HL-60/S4 treated with phorbol 12-myristate 13-acetate at 8.2 ng/mL for 4 days and 3 days (cell line): Measurements from ENCODE around the gene TRMT13.

Experiments
- in situ Hi-C: fragments of 300-500 bp; cut with MboI; formaldehyde crosslinking; loops from 2 replicates; pipeline ENCODE4 v1.15.0; 2022; ENCODE audit warnings: low sequenced_read_pairs

Gene TRMT13

GRCh38 chr1:100132566-100133477 is at the start of gene TRMT13, which contains the start of gene SASS6:
TSS of gene TRMT13 (plus strand) at chr1:100133163. CDS start at chr1:100133169, 6 bp downstream.
TSS of gene SASS6 (minus strand) at chr1:100132930. CDS start at chr1:100132814, 116 bp downstream.
- in situ Hi-C loops = no loop called here

DNA sequence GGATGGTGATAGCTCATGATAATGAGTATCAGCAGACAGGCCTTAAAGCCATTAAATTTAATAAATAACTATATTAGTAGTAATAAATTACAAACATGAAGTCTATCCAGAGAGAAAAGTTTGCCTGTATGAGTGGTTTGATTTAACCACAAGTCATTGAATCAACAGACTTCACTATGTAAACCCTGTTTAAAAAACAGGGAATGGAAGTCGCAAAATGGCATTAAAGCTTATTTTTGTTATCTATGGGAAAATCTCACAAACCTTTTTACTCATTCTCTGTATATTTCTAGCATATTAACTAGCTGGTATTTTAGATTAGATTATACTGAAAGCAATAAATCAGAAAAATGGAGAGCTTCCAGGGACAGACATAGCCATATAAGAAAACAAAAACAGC is 45.6 kb upstream of the TRMT13 start:
- in situ Hi-C loops = no loop called here

DNA sequence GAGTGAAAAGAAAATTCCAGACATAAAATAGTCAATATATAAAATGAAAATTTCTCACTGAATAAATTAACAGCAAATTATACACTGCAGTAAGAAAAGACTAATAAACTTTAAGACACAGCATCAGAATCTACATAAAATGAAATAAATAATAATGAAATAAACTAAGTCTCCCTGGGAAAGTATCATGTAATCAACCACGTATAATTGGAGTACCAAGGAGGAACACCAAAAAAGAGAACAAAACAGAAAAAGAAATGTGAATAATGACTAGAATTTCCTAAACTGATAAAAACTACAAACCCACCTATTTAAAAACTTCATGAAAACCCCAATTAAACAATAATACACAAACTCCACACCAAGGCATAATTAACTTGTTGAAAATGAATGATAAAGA is 43.9 kb upstream of the TRMT13 start:
- in situ Hi-C loops = no loop called here

- in situ Hi-C loops = no loop called here
These were observed 42.5 kb upstream of the TRMT13 start for GRCh38 chr1:100090471-100090870.

GRCh38 chr1:100100202-100100601 is 32.8 kb upstream of the TRMT13 start:
- in situ Hi-C loops = no loop called here

DNA sequence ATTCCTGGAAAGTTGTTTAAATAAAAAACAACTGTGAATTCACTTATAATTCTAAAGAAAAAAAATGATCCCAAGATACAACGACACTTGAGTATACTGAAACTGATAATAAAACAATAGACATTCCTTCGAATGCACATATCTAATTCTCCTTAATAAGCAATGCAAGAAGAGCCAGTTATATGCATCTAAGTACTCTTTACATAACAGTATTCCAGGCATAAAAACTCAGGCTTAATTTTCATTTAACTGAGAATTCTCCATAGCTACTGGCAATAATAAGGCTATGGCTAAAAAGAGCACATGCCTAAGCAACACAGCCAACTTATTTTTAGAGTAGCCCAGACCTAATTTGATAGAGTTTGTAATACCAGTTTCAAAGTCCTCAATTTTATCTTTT is 31.4 kb upstream of the TRMT13 start:
- in situ Hi-C loops = no loop called here

DNA sequence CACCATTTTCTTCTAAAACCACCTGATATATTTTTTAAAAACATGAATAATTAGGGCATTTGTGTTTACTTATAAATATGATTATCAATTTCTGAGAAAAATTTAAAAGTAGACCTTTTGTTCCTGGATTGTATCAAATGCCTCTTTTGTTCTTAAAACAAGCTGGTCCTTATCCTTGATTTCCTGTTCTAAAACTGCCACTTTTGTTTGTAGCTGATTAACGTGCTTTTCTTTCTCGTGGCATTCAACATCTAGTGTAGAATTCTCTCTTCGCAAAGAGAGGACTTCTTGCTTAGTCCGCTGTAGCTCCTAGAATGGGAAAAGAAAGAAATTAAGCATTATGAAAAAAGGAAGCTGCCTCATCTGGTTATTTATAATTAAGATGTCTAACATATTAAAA is 25.3 kb upstream of the TRMT13 start:
- in situ Hi-C loops = no loop called here

DNA sequence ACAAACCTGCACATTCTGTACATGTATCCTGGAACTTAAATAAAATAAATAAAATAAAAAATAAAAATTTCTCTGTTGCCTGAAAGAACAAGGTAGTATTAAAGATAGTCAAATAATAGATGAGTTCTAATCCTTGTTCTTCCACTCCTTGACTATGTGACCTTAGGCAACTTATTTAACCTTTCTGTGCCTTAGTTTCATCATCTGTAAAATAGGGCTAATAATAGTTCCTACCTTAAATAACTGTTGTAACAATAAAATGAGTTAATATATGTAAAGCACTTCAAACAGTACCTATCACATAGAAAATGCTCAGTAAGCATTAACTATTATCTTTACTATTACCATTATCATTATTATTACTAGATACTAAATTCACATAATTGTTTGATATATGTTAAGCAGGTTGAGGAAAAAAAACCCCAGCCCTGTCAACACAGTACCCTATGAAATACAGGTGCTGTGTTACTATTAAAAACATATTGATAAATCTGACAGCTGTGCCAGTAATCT is 23.4 kb upstream of the TRMT13 start:
- in situ Hi-C loops = no loop called here

- in situ Hi-C loops = no loop called here
These were observed 17.4 kb upstream of the TRMT13 start for GRCh38 chr1:100115524-100115923.

DNA sequence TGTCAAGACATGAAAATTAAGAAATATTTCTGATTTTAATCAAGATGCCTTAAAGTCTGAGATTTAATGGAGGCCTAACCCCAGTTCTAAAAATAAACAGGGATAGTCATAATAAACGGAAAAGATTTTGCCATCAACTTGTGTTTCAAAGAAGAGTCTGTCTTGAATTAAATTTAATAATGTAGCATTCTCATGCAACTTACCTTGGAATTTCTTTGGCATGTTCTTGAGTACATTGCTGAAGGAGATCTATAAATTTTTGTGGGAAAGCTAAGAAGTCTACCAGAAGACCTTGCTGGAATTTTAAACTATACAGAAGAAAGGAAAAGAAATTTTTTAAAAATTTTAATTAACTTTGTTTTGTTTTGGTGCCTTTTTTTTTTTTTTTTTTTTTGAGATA is 10.8 kb upstream of the TRMT13 start:
- in situ Hi-C loops = no loop called here

GRCh38 chr1:100127226-100127625 is 5.7 kb upstream of the TRMT13 start:
- in situ Hi-C loops = no loop called here

GRCh38 chr1:100130552-100131077 is 2.3 kb upstream of the TRMT13 start:
- in situ Hi-C loops = no loop called here

DNA sequence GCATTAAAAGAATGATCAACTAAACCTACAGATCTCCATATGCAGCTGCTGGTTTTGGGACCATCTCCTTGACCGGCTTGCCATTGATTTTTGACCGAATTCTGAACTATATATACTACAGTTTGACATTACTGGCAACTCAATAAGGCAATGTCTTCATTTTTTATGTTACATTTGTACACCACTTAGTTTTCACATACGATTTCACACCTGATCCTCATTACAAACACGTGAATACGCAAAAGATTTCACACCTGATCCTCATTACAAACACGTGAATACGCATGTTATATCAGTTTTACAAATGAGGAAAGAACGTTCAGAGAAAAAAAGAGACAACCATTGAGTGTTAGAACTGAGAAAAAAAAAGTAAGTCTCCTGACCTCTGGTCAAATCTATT is 1.3 kb upstream of the TRMT13 start:
- in situ Hi-C loops = no loop called here

DNA sequence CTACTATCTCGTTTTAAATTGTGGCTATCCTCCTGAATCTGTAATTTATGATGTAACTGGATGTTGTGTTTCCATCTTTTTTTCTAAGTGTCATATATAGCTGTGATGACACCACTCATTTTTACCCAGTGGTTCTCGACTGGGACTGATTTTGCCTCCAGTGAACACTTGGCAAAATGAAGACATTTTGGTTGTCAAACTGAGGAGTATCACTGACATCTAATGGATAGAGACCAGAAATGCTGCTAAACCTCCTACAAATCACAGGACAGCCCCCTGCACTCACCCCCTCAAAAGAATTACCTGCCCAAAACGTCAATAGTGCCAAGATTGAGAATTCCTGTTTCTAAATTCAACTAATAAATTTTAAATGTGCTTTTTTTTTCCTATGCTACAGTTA is 1.9 kb downstream of the TRMT13 start:
- in situ Hi-C loops = no loop called here

GRCh38 chr1:100137602-100138001 is 4.6 kb downstream of the TRMT13 start:
- in situ Hi-C loops = no loop called here

- in situ Hi-C loops = no loop called here
These were observed 8.2 kb downstream of the TRMT13 start for GRCh38 chr1:100141192-100141591.

DNA sequence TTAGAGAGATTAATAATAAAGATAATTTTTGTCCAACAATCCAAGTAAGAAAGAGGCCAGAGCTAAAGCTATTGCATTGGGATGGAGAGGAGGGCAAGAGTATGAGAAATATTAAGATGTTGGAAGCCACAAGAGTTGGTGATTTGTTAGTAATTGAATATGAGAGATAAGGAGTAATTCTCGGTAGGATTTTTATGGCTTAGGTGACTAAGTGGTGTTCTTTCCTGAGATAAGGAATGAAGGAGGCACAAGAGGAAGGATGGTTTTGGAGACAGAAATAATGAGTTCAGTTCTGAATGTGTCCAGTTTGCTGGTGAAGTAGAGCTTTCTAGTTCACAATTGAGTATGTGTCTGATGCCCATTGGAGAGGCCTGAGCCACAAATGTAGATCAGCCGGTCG is 9.4 kb downstream of the TRMT13 start:
- in situ Hi-C loops = no loop called here

- in situ Hi-C loops = no loop called here
These were observed 12.2 kb downstream of the TRMT13 start for GRCh38 chr1:100145116-100145515.

- in situ Hi-C loops = no loop called here
These were observed 14.0 kb downstream of the TRMT13 start for GRCh38 chr1:100146958-100147357.

GRCh38 chr1:100147875-100148274 is 14.9 kb downstream of the TRMT13 start:
- in situ Hi-C loops = no loop called here

- in situ Hi-C loops = no loop called here
These were observed 18.7 kb downstream of the TRMT13 start for GRCh38 chr1:100151679-100152078.

- in situ Hi-C loops = no loop called here
These were observed 19.3 kb downstream of the TRMT13 start for GRCh38 chr1:100152271-100152670.
